ENCODE results near the gene PTK7.

DNA sequence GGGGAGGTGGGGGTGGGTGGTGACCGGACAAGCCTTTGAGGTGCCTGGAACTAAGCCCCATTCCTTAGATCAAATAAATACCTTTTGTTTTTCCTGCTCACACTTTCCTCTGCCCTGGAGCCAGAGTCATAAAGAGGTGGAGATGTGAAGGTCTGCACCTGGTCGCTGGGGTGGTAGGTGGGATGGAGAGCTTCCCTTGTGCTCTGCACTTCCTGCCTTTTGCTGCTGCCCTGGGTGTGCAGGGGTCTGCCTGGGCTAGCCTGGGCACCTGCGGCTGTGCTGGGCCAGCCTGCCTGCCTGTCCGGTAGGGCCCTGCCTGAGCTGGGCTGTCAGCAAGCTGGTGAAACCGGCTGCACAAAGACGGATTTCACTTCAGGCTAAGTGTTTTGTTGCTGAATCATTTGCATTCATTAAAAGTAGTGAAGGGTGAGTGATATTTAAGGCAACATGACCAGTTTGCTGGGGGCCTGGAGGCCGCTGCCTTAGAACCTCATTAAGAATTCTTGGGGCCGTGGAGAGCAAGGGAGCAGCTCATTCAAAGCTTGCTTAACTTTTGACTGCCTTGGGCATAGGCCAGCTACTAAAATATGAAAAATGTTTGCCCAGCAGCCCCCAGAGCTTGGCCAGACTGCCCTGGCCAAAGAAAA is 20.5 kb downstream of the PTK7 start:
- TF ChIP-seq, protein P1, sequence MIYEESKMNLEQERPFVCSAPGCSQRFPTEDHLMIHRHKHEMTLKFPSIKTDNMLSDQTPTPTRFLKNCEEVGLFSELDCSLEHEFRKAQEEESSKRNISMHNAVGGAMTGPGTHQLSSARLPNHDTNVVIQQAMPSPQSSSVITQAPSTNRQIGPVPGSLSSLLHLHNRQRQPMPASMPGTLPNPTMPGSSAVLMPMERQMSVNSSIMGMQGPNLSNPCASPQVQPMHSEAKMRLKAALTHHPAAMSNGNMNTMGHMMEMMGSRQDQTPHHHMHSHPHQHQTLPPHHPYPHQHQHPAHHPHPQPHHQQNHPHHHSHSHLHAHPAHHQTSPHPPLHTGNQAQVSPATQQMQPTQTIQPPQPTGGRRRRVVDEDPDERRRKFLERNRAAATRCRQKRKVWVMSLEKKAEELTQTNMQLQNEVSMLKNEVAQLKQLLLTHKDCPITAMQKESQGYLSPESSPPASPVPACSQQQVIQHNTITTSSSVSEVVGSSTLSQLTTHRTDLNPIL (CRISPR knock-in tag; IDR thresholded peaks at IDR 0.05; ENCODE audit: low read depth) = no peak
- no peak for TF ChIP-seq ZC3H10 (CRISPR knock-in tag; IDR thresholded peaks at IDR 0.05)
- TF ChIP-seq, protein P2, sequence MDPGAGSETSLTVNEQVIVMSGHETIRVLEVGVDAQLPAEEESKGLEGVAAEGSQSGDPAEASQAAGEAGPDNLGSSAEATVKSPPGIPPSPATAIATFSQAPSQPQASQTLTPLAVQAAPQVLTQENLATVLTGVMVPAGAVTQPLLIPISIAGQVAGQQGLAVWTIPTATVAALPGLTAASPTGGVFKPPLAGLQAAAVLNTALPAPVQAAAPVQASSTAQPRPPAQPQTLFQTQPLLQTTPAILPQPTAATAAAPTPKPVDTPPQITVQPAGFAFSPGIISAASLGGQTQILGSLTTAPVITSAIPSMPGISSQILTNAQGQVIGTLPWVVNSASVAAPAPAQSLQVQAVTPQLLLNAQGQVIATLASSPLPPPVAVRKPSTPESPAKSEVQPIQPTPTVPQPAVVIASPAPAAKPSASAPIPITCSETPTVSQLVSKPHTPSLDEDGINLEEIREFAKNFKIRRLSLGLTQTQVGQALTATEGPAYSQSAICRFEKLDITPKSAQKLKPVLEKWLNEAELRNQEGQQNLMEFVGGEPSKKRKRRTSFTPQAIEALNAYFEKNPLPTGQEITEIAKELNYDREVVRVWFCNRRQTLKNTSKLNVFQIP (CRISPR knock-in tag; IDR thresholded peaks at IDR 0.05; ENCODE audit: borderline replicate concordance, low read depth) = no peak
- no peak for TF ChIP-seq ZFP30 (CRISPR knock-in tag; IDR thresholded peaks at IDR 0.05)
- TF ChIP-seq RARB (CRISPR knock-in tag; IDR thresholded peaks at IDR 0.05) = no peak
- no peak for TF ChIP-seq ZFP3 (CRISPR knock-in tag; IDR thresholded peaks at IDR 0.05)
- TF ChIP-seq, protein P3, sequence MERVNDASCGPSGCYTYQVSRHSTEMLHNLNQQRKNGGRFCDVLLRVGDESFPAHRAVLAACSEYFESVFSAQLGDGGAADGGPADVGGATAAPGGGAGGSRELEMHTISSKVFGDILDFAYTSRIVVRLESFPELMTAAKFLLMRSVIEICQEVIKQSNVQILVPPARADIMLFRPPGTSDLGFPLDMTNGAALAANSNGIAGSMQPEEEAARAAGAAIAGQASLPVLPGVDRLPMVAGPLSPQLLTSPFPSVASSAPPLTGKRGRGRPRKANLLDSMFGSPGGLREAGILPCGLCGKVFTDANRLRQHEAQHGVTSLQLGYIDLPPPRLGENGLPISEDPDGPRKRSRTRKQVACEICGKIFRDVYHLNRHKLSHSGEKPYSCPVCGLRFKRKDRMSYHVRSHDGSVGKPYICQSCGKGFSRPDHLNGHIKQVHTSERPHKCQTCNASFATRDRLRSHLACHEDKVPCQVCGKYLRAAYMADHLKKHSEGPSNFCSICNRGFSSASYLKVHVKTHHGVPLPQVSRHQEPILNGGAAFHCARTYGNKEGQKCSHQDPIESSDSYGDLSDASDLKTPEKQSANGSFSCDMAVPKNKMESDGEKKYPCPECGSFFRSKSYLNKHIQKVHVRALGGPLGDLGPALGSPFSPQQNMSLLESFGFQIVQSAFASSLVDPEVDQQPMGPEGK (CRISPR knock-in tag; IDR thresholded peaks at IDR 0.05; ENCODE audit: borderline replicate concordance) = no peak
- no peak for TF ChIP-seq ARNTL (CRISPR knock-in tag; IDR thresholded peaks at IDR 0.05; ENCODE audit: borderline replicate concordance, low read depth)
- TF ChIP-seq PPARA (CRISPR knock-in tag; IDR thresholded peaks at IDR 0.05; ENCODE audit: borderline replicate concordance) = no peak
- TF ChIP-seq OSR1 (CRISPR knock-in tag; IDR thresholded peaks at IDR 0.05) = no peak
- no peak for TF ChIP-seq ESRRG (CRISPR knock-in tag; IDR thresholded peaks at IDR 0.05)
- TF ChIP-seq BACH2 (CRISPR knock-in tag; IDR thresholded peaks at IDR 0.05; ENCODE audit: borderline replicate concordance) = no peak
- no peak for TF ChIP-seq ZNF8 (CRISPR knock-in tag; IDR thresholded peaks at IDR 0.05)

Data from SK-N-SH treated with all-trans-retinoic acid at 6 μM for 48 hours (cell line).